Activated CD8-positive, alpha-beta memory T cell treated with anti-CD3 and anti-CD28 coated beads, Interleukin-2, amount 50 U/mL, for 24 hours (primary cell): ENCODE results near the gene RAX.

ENCODE experiments used
- DNase-seq: peaks from one replicate; pipeline ENCODE4 v3.0.0-alpha.2; 2020; ENCODE audit errors: extremely low read depth

Gene RAX

GRCh38 chr18:59272891-59273758, at the start of gene RAX:
Gene RAX (minus strand): TSS chr18:59273454. CDS start chr18:59273206, 248 bp downstream.
- DNase-seq: no peak

- no peak for DNase-seq
Observed at GRCh38 chr18:59318460-59319050, 45.3 kb upstream of the RAX start, which contains the start of gene CPLX4. Gene CPLX4 (minus strand): TSS chr18:59318649. CDS start chr18:59318462, 187 bp downstream.

- DNase-seq: no peak
Observed at GRCh38 chr18:59311631-59312030, 38.4 kb upstream of the RAX start.

GRCh38 chr18:59308938-59309260, 35.6 kb upstream of the RAX start:
- DNase-seq: no peak

- peak; percentile 15 for DNase-seq
Observed at GRCh38 chr18:59308248-59308937, 35.1 kb upstream of the RAX start.

- no peak for DNase-seq
Observed at GRCh38 chr18:59306640-59307039, 33.4 kb upstream of the RAX start.

- no peak for DNase-seq
Observed at GRCh38 chr18:59305295-59305694, 32.0 kb upstream of the RAX start.

GRCh38 chr18:59303656-59304195, 30.5 kb upstream of the RAX start:
- DNase-seq: no peak

- no peak for DNase-seq
Observed at GRCh38 chr18:59303006-59303405, 29.8 kb upstream of the RAX start.

- DNase-seq: no peak
Observed at GRCh38 chr18:59301929-59302328, 28.7 kb upstream of the RAX start.

GRCh38 chr18:59300676-59301285, 27.5 kb upstream of the RAX start:
- no peak for DNase-seq

- DNase-seq: no peak
Observed at GRCh38 chr18:59298871-59299270, 25.6 kb upstream of the RAX start.

- no peak for DNase-seq
Observed at GRCh38 chr18:59293317-59293716, 20.1 kb upstream of the RAX start.

GRCh38 chr18:59286341-59286740, 13.1 kb upstream of the RAX start:
- no peak for DNase-seq

- DNase-seq: no peak
Observed at GRCh38 chr18:59282341-59282740, 9.1 kb upstream of the RAX start.

GRCh38 chr18:59279722-59280121, 6.5 kb upstream of the RAX start:
- DNase-seq: no peak

- DNase-seq: no peak
Observed at GRCh38 chr18:59279193-59279592, 5.9 kb upstream of the RAX start.

- DNase-seq: no peak
Observed at GRCh38 chr18:59278793-59279192, 5.5 kb upstream of the RAX start.

GRCh38 chr18:59276047-59276446, 2.8 kb upstream of the RAX start:
- no peak for DNase-seq

GRCh38 chr18:59275406-59275949, 2.2 kb upstream of the RAX start:
- no peak for DNase-seq

GRCh38 chr18:59274533-59274928, 1.3 kb upstream of the RAX start:
- DNase-seq: no peak
